Limb (tissue), 2 donors: ENCODE results near the gene SF3B2.
A peak's percentile ranks its signal among the peaks of the same experiment; 100 is the strongest.

ENCODE experiments used
- DNase-seq, 2 donors: peaks; one replicate each; pipeline ENCODE4 v3.0.0-alpha.2; 2016; ENCODE audit errors: extremely low spot score in 2 of 2

The SF3B2 gene

GRCh38 chr11:66047541-66048365 is 4.4 kb upstream of the SF3B2 start:
- no peak for DNase-seq

GRCh38 chr11:66048547-66049323 is 3.4 kb upstream of the SF3B2 start, which contains the start of gene GAL3ST3:
Gene GAL3ST3, minus strand, starts transcription at chr11:66049161. Its CDS starts 3,746 bp downstream, at chr11:66045415.
- DNase-seq, result peak in 1 of 2 donors; percentile 73

- no peak for DNase-seq
Measured at GRCh38 chr11:66050581-66051231, 1.5 kb upstream of the SF3B2 start.

GRCh38 chr11:66051371-66051765 is 796 bp upstream of the SF3B2 start:
- no peak for DNase-seq

GRCh38 chr11:66052664-66052982 is 459 bp downstream of the SF3B2 start:
- no peak for DNase-seq

- no peak for DNase-seq
Measured at GRCh38 chr11:66055021-66055420, 2.9 kb downstream of the SF3B2 start.

GRCh38 chr11:66056501-66056900 is 4.3 kb downstream of the SF3B2 start:
- DNase-seq, result no peak

- no peak for DNase-seq
Measured at GRCh38 chr11:66059966-66060680, 8.0 kb downstream of the SF3B2 start.

- DNase-seq, result no peak
Measured at GRCh38 chr11:66061268-66061667, 9.1 kb downstream of the SF3B2 start.

- DNase-seq, result no peak
Measured at GRCh38 chr11:66062408-66062807, 10.2 kb downstream of the SF3B2 start.

GRCh38 chr11:66063900-66064299 is 11.7 kb downstream of the SF3B2 start:
- no peak for DNase-seq

- DNase-seq, result no peak
Measured at GRCh38 chr11:66064571-66064970, 12.4 kb downstream of the SF3B2 start.

GRCh38 chr11:66066751-66067150 is 14.6 kb downstream of the SF3B2 start:
- no peak for DNase-seq

- DNase-seq, result no peak
Measured at GRCh38 chr11:66067640-66068039, 15.5 kb downstream of the SF3B2 start.

GRCh38 chr11:66068154-66068821 is 16.1 kb downstream of the SF3B2 start:
- peak; percentile 65 to 87 for DNase-seq

- DNase-seq, result peak in 1 of 2 donors; percentile 38
Measured at GRCh38 chr11:66068923-66069714, 17.0 kb downstream of the SF3B2 start.

- DNase-seq, result peak; percentile 69 to 87
Measured at GRCh38 chr11:66069715-66070603, 17.8 kb downstream of the SF3B2 start, which contains the start of gene PACS1. Gene PACS1, plus strand, starts transcription at chr11:66070272. Its CDS starts 215 bp downstream, at chr11:66070487.

GRCh38 chr11:66070604-66071380 is 18.6 kb downstream of the SF3B2 start:
- peak in 1 of 2 donors; percentile 54 for DNase-seq
